ENCODE results near the gene CEMIP.

- TF ChIP-seq POLR2A (IDR thresholded peaks at IDR 0.05) (no peak), CTCF (IDR thresholded peaks at IDR 0.05) (no peak)
Measured at GRCh38 chr15:80885016-80885579, 105.9 kb downstream of the CEMIP start.
